ENCODE data around the gene DRC7.

Gene DRC7

DNA sequence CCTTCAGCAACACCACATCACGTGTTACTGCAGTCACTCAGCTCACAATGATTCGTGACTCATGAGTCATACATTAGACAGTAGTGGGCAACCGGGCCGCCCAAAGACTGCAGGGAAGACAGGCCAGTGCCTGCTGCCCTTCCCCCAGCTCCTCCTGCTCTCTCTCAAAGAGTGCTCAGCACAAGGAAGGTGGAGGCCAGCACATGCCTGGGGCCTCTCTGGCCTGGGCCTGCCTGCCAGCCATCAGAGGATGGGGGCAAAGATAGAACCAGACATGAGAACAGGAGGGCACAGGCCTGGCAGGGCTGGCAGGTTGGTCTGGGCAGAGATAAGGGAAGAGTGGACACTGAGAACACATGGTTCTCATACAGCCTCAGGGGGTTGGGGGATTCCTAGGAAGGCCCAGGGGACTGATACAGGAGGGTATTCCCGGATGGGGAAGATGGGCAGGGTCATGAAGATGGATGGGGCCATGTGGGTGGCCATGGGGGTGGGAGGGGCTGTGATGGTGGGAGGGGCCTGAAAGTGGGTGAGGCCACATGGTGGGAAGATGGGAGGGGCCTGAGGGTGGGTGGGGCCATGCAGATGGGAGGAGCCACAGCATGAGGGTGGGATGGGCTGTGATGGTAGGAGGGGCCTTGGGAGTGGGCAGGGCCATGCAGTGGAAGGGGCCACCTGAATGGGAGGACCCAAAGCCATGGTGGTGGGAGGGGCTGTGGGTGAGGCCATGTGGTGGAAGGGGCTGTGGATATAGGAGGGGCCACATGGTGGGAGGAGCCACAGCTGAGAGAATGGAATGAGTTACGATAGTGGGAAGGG is 69.9 kb downstream of the DRC7 start:
- peak; percentile 77 for DNase-seq (ENCODE audit: low read depth)
- TF ChIP-seq, protein P1, sequence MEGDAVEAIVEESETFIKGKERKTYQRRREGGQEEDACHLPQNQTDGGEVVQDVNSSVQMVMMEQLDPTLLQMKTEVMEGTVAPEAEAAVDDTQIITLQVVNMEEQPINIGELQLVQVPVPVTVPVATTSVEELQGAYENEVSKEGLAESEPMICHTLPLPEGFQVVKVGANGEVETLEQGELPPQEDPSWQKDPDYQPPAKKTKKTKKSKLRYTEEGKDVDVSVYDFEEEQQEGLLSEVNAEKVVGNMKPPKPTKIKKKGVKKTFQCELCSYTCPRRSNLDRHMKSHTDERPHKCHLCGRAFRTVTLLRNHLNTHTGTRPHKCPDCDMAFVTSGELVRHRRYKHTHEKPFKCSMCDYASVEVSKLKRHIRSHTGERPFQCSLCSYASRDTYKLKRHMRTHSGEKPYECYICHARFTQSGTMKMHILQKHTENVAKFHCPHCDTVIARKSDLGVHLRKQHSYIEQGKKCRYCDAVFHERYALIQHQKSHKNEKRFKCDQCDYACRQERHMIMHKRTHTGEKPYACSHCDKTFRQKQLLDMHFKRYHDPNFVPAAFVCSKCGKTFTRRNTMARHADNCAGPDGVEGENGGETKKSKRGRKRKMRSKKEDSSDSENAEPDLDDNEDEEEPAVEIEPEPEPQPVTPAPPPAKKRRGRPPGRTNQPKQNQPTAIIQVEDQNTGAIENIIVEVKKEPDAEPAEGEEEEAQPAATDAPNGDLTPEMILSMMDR (IDR thresholded peaks at IDR 0.05; ENCODE audit: low read length, missing control alignments): no peak
- no peak overlapping the region for H3K4me3 ChIP-seq (replicated peaks; ENCODE audit: low read depth, low read length)

DNA sequence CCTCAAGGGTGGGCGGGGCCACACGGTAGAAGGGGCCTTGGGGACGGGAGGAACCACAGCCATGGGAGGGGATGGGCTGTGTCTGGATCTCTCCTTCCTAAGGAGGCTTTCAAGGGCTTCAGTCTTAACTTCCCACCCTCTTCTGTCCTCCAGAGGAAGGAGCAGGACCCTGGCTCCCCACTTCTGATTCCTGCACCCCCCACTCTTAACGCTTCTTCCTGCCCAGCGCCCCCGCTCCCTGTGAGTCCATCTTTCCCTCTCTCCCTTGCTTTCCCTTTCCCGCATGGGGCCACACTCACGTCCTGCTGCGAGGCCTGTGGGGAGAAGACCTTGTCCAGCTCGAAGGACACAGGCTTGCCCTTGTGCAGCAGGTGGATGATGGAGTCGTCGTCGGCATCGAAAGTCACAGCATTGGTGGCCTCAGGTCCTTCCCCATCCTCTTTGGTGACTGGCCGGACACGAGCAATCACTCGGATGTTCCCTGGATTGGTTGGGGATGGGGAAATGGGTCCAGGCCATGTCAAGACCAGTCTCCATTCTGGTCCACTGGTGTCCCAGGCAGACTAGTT is 70.6 kb downstream of the DRC7 start:
- H3K4me3 ChIP-seq (replicated peaks; ENCODE audit: low read depth, low read length): no peak overlapping the region
- TF ChIP-seq, protein P1 (IDR thresholded peaks at IDR 0.05; ENCODE audit: low read length, missing control alignments): no peak
- no peak for DNase-seq (ENCODE audit: low read depth)

DNA sequence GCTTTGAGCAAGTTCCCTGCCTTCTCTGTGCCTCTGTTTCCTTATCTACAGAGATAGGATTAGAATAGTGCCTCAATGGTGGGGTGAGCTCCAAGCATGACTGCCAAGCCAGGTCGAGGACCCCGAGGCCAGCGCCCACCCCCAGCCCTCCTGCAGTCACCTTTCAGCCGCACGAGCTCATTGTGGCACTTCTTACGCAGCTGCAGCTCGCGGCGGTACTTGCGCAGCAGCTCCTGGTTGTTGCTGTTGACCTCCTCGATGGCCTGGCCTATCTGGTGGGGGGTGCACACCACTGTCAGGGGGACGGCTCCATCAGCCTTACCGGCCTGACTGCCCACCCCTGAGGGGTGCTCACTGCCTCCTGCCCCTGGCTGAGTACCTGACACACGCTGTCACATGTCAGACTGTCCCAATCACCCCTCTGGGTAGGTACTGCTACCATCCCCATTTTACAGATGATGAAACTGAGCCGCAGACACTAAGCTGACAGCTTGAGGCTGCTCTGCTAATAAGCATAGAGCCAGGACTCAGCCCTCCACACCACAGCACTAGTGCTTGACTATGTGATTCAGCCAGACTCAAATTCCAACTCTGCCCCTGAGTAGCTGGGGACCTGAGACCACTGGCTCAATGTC is 72.2 kb downstream of the DRC7 start:
- no peak overlapping the region for H3K4me3 ChIP-seq (replicated peaks; ENCODE audit: low read depth, low read length)
- DNase-seq (ENCODE audit: low read depth): no peak
- TF ChIP-seq, protein P1 (IDR thresholded peaks at IDR 0.05; ENCODE audit: low read length, missing control alignments): no peak

DNA sequence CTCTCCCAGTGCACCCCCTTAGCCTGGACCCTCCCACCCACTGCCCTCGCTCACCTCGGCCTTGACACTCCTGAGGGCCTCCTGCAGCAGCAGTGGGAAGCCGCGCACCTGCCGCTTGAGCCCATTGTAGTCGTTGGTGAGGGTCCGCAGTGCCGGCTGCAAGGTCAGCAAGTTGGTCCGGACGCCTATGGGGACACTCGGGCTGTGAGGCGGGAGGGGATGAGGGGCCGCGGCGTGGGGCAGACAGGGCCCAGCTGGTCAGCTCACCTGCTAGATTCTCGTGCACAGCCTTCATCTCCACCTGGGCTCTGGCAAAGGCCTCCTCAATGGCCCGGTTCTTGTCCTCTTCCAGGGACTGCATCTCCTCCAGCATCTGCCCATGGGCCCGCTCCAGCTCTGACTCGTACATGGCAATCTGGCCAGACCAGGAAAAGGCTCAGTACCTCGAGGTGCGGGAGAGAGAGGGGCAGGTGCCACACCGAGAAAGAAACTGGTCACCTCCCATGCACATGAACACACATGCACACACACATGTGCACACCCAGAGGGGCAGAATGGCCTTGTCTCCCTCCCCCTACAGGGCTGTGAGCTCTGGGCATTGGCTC is 75.0 kb downstream of the DRC7 start:
- no peak for DNase-seq (ENCODE audit: low read depth)
- TF ChIP-seq, protein P1 (IDR thresholded peaks at IDR 0.05; ENCODE audit: low read length, missing control alignments): no peak
- no peak overlapping the region for H3K4me3 ChIP-seq (replicated peaks; ENCODE audit: low read depth, low read length)

DNA sequence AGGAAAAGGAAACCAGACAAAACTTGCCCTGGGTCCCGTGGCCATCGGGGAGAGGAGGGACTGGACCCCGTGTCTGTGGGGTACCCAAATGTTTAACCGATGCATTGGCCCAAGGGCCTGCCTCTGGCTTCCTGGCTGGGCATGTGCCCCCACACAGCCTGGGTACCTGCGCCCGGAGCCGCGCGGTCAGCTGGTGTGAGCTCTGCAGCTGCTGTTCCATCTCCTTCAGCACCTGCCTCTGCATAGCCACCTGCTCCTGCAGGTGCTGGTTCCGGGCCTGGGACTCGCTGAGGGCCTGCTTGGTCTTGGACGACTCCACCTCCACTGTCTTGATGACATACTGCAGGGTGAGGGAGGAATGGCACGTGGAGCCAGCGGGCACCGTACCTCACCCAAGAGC is 75.8 kb downstream of the DRC7 start:
- TF ChIP-seq, protein P1 (IDR thresholded peaks at IDR 0.05; ENCODE audit: low read length, missing control alignments): no peak
- no peak overlapping the region for H3K4me3 ChIP-seq (replicated peaks; ENCODE audit: low read depth, low read length)
- no peak for DNase-seq (ENCODE audit: low read depth)

DNA sequence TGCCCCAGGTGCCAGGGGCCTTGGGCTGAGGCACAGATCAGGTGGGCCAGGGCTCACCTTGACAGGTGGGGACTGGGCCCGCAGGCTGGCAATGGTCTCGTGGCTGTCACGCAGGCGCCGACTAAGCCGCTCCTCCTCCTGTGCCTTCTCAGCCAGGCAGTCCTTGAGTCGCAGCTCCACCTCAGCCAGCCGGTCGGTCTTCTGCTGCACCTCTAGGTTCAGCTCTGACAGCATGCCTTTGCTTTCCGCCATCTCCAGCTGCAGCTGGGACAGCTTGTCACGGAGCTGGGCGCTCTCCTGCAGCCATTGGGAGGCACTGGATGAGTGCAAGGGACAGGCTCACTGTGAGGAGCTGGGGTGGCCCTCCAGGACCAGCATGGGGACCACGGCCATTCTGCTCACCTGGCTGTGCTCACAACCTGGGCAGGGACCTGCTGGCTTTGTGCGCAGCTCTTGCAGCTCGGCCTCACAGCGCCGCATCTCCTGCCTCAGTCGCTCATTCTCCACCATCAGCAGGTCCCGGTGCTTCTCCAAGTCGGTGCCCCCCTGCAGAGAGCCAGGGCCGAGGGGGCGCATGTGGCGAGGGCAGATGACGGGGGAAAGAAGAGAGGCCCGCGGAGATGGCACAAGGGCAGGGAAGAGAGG is 76.7 kb downstream of the DRC7 start:
- H3K4me3 ChIP-seq (replicated peaks; ENCODE audit: low read depth, low read length): no peak overlapping the region
- TF ChIP-seq, protein P1 (IDR thresholded peaks at IDR 0.05; ENCODE audit: low read length, missing control alignments): no peak
- no peak for DNase-seq (ENCODE audit: low read depth)
